Activated CD4-positive, alpha-beta T cell treated with anti-CD3 and anti-CD28 coated beads, Interleukin-2, Interleukin-4, amounts not matched to agents 100 ng/mL and 50 ng/mL, durations not matched to agents 16 hours and 8 hours (primary cell): ENCODE data around the gene IPO11.
"Not testable (repeated sequence)": the region's sequence is repeated elsewhere in the genome, so short reads cannot be mapped to it uniquely, and the experiment has no call there.

ENCODE experiments used
- DNase-seq: peaks from one replicate; pipeline ENCODE4 v3.0.0-alpha.2; 2020; ENCODE audit warnings: low spot score

The IPO11 gene

DNA sequence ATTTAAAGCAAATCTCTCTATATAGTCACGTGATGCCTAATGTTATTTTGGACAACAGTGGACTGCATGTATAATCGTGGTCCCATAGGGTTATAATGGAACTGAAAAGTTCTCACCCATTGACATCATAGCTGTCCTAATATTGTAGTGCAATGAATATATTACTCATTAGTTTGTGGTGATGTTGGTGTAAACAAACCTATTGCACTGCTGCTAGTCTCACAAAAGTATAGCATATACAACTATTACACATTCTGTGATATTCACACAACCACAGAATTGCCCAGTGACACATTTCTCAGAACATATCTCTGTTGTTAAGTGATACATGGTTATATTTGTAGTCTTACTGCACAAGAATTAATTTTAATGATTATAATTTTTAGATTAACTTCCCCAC lies 37.7 kb downstream of the IPO11 start:
- DNase-seq: peak; percentile 3

- no peak for DNase-seq
These were observed 44.5 kb downstream of the IPO11 start for GRCh38 chr5:62457071-62457470.

GRCh38 chr5:62460578-62460983 lies 48.0 kb downstream of the IPO11 start:
- DNase-seq: peak; percentile 45

DNA sequence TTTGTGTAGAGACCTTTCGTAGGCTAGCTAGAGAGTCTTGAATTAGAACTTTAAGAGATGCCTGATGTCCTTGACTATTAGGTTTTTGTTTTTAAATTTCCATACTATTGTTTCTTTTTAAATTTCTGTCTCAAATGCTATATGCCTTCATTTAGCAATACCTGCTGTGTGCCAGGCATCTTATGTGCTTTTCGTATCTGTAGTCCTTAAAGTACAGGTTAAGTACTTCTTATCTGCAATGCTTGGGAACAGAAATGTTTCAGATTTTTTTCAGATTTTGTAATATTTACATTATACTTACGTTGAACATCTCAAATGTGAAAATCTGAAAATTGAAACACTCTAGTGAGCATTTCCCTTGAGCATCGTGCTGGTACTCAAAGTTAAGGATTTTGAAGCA lies 49.0 kb downstream of the IPO11 start:
- no peak for DNase-seq

GRCh38 chr5:62465985-62466925 lies 53.7 kb downstream of the IPO11 start:
- no peak for DNase-seq

GRCh38 chr5:62473209-62473608 lies 60.6 kb downstream of the IPO11 start:
- peak; percentile 7 for DNase-seq

DNA sequence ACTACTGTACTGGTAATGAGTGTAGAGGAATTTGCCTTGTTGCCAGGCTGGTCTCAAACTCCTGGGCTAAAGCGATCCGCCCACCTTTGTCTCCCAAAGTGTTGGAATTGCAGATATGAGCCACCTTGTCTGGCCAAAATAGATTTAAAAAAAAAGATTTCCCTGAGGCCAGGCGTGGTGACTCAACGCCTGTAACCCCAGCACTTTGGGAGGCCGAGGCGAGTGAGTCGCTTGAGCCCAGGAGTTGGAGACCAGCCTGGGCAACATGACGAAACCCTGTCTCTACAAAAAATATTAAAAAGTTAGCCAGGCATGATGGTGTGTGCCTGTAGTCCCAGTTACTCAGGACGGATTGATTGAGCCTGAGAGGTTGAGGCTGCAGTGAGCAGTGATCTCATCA lies 62.5 kb downstream of the IPO11 start:
- DNase-seq: no peak

DNA sequence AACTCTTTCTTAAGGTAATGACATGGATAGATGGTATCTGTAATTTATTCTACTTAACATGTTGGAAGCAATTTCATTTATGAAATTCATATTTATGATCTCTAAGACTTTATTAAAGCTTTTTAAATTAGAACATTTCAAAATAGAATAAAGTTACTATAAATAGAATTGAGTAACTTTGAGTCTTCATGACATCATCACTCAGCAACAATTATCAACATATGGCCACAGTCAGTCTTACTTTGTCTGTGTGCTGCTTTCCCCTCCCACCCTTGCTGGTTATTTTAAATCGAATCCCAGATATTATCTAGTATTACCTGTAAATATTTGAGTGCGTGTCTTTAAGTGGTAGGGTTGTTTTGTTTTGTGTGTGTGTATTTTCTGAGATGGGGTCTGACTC lies 65.2 kb downstream of the IPO11 start:
- no peak for DNase-seq

GRCh38 chr5:62483556-62483955 lies 71.0 kb downstream of the IPO11 start:
- DNase-seq: no peak

DNA sequence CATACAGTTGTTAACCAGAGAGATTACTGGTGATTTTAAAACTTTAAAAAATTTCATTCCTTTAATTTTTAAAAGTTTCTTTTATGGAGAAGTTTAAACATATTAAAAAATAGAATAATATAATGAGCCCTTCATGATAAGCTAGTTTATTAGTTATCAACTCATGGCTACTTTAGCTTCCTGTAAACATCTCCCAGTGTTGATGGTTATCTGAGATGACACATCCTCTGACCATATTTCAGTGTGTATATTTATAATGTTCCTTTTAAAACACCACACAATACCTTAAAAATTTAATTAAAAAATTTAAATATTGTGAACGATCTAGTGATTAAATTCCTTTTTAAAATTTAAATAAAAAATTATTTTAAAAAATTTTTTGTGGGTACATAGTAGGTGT lies 74.1 kb downstream of the IPO11 start:
- no peak for DNase-seq

- no peak for DNase-seq
These were observed 76.0 kb downstream of the IPO11 start for GRCh38 chr5:62488531-62488930.

GRCh38 chr5:62489471-62489870 lies 76.9 kb downstream of the IPO11 start:
- DNase-seq: no peak

DNA sequence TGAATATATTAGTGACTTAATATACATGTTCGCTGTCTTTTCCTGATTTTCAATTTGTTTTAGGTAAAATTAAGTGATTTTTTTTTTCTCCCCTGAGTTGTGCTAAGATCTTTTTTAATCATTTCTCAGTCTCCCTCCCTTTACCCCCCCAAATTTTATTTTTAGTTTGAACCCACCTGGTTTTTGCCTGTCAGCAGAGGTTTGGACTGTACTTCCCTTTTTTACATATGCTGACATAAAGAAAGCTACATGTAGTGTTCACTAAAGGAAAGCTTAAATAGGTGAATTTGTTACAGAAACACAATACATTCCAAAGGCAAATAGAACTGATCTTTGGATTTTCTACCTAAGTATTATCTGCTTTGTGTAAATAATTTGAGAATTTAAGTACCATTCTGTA lies 82.2 kb downstream of the IPO11 start:
- no peak for DNase-seq

DNA sequence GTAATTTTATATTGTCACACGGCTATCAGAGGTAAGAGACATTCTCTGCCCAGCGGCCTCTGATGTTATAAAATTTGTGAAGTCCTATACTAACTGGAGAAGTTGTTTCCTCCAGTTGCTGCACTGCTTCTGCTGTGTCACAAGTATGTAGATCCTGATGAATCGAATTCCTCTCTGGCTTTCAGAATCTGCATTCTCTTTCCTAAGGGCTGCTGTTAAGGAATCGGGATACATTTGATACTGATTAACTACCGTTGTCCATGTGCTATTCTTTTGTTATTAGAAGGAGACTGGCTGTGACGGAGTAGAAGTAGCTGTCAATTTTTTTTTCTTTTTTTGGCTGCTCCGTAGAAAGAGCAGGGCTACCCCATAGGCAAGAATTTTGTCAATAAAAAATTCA lies 84.3 kb downstream of the IPO11 start:
- no peak for DNase-seq

DNA sequence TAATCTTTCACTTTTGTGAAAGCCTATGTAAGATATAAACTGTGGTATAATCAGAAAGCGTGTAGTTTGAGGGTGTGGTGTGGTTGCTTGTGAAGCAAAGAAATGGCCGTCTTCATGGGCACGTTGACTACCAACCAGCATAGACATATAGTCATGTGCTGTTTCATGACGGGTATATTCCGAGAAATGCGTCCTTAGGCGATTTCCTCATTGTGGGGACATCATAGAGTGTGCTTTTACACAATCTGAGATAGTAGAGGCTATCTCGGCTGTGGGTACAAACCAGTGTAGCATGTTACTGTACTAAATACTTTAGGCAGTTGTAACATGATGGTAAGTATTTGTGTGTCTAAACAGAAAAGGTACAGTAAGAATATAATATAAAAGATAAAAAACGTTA lies 86.4 kb downstream of the IPO11 start:
- DNase-seq: no peak

DNA sequence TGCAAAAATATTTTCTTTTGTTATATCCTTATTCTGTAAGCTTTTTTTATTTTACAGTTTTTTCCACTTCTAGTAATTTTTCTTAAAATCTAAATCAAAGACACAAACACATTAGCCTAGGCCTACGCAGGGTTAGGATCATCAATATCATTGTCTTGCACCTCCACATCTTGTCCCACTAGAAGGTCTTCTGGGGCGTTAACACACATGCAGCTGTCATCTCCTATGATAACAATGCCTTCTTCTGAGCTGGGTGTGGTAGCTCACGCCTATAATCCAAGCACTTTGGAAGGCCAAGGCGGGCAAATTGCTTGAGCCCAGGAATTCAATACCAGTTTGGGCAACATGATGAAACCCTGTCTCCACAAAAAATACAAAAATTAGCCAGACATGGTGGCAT lies 87.2 kb downstream of the IPO11 start:
- DNase-seq: no peak

GRCh38 chr5:62502456-62503101 lies 90.0 kb downstream of the IPO11 start:
- no peak for DNase-seq

DNA sequence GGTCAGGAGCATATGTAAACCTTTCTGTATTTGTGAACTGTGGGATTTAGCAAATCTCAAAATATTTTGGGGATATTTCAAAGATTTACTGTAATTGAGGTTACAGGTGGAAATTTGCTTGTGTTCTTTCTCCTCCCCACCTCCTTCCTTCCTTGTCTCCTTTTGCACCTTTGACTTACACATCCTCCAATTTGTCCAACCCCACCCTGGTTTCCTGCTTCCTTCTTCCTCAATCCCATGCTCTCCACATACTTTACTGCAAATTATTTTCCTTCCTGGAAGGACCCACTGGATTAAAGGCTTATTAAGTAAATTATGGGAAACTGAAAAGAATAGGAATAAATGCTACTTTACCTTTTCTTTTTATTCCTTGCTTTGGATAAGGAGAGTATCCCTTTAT lies 91.6 kb downstream of the IPO11 start:
- no peak for DNase-seq

- DNase-seq: no peak
These were observed 94.3 kb downstream of the IPO11 start for GRCh38 chr5:62506659-62507460.

DNA sequence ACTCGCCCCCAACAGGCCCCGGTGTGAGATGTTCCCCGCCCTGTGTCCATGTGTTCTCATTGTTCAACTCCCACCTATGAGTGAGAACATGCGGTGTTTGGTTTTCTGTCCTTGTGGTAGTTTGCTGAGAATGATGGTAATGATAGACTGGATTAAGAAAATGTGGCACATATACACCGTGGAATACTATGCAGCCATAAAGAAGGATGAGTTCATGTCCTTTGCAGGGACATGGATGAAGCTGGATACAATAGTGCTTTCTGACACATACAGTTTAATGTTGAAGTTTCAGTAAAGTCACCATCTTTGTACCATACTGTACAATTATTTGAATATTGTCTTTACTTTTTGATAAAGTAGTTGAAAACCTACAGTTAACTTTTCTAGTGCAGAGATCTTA lies 96.2 kb downstream of the IPO11 start:
- DNase-seq: not testable (repeated sequence)

- no peak for DNase-seq
These were observed 97.2 kb downstream of the IPO11 start for GRCh38 chr5:62509806-62510205.

GRCh38 chr5:62513085-62513484 lies 100.5 kb downstream of the IPO11 start:
- DNase-seq: not testable (repeated sequence)
